GM19324 (cell line): ENCODE measurements around the gene LIPC.

ENCODE experiments used
- ATAC-seq: cut with Tn5 transposase; IDR thresholded peaks from one replicate; pipeline ENCODE4 v1.9.1; 2021; ENCODE audit warnings: mild to moderate bottlenecking, moderate library complexity; ENCODE audit not compliant: unreplicated experiment, low FRiP score

LIPC gene

GRCh38 chr15:58431221-58432149 is at the start of gene LIPC:
Gene LIPC, plus strand, starts transcription at chr15:58431991. Its CDS starts 42 bp downstream, at chr15:58432033.
- no peak for ATAC-seq

GRCh38 chr15:58383876-58384275 is 47.9 kb upstream of the LIPC start:
- no peak for ATAC-seq

GRCh38 chr15:58384667-58385066 is 47.1 kb upstream of the LIPC start:
- ATAC-seq = no peak

GRCh38 chr15:58386081-58386480 is 45.7 kb upstream of the LIPC start:
- no peak for ATAC-seq

GRCh38 chr15:58386641-58387040 is 45.1 kb upstream of the LIPC start:
- ATAC-seq = no peak

GRCh38 chr15:58387130-58387529 is 44.7 kb upstream of the LIPC start:
- ATAC-seq = no peak

- no peak for ATAC-seq
Observed at GRCh38 chr15:58388211-58388610, 43.6 kb upstream of the LIPC start.

- ATAC-seq = no peak
Observed at GRCh38 chr15:58390118-58390517, 41.7 kb upstream of the LIPC start.

GRCh38 chr15:58390655-58391054 is 41.1 kb upstream of the LIPC start:
- ATAC-seq = no peak

- ATAC-seq = no peak
Observed at GRCh38 chr15:58391088-58391487, 40.7 kb upstream of the LIPC start.

GRCh38 chr15:58392141-58392540 is 39.6 kb upstream of the LIPC start:
- no peak for ATAC-seq

- no peak for ATAC-seq
Observed at GRCh38 chr15:58392611-58393161, 39.1 kb upstream of the LIPC start.

- no peak for ATAC-seq
Observed at GRCh38 chr15:58393241-58393662, 38.5 kb upstream of the LIPC start.

GRCh38 chr15:58396181-58396580 is 35.6 kb upstream of the LIPC start:
- no peak for ATAC-seq

GRCh38 chr15:58398071-58398470 is 33.7 kb upstream of the LIPC start:
- no peak for ATAC-seq

GRCh38 chr15:58398643-58399042 is 33.1 kb upstream of the LIPC start:
- ATAC-seq = no peak

- no peak for ATAC-seq
Observed at GRCh38 chr15:58399739-58400138, 32.1 kb upstream of the LIPC start.

- no peak for ATAC-seq
Observed at GRCh38 chr15:58401276-58401675, 30.5 kb upstream of the LIPC start.

- no peak for ATAC-seq
Observed at GRCh38 chr15:58401991-58402649, 29.7 kb upstream of the LIPC start.

- no peak for ATAC-seq
Observed at GRCh38 chr15:58403581-58403980, 28.2 kb upstream of the LIPC start.

- ATAC-seq = no peak
Observed at GRCh38 chr15:58404020-58404419, 27.8 kb upstream of the LIPC start.
